Measurements from ENCODE around the gene RWDD2A. TPM values are rescaled to one million over a fixed set of nuclear protein-coding genes. Genes with fewer than 3 reads are reported as not detected.

RWDD2A gene
- 3.0 and 4.2 TPM in 2 replicates for total RNA-seq

DNA sequence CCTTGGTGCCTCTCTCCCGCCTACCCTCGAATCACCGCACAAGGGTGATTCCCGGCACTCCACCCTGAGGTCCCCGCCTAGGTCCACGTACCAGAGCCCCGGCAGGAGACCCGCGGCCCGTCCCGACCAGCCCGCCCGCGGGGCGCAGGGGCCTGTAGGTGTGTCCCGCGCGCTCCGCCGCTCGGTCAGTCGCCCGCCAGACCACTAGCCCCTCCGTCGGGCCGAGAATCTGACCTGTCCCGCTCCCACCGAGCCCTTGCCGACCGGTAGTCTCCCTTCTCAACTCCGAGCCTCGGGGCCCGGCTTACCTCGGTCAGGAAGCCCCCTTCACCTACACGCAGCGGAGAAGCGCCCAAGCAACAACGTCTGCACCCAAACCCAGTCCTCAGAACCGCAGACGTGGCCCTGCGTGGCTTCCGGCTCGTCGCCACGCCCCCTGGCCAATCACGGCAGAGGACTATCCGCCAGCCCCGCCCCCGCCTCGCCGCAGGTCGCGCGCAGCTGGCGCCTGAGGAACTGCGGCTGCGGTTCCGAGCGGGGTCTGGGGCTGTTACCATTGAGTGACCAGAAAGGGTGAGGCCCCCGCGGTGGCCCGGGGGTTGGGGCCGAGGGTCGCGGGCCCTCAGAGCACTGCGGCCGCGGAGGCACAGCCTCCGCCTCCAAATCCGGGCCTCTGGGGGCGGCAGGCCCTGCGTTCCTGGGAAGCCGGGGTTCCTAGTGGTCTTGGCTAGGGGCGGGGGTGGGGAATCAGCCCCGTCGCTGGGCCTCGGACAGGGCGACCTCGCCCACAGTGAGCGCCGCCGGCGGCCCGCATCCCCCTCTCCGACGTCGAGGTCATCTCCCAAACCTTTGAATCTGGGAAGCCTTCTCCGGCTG is at the start of gene RWDD2A, which contains the start of gene PGM3:
TSS of gene RWDD2A (plus strand) at position 487 of the 876 bp plus-strand sequence. CDS start 1,095 bp downstream, outside the sequence.
TSS of gene PGM3 (minus strand) at position 395 of the 876 bp plus-strand sequence. CDS start 2,253 bp downstream, outside the sequence.

Other genes starting within 250 kb of the RWDD2A start
- 3.8 and 6.5 TPM in 2 replicates for gene UBE3D, start 127.5 kb upstream of the RWDD2A start, total RNA-seq
- gene DOP1A, start 125.7 kb upstream of the RWDD2A start, total RNA-seq, result 14.6 and 18.9 TPM in 2 replicates
- gene PGM3, start 92 bp upstream of the RWDD2A start, total RNA-seq, result 46.3 and 48.0 TPM in 2 replicates
- gene ME1, start 237.7 kb downstream of the RWDD2A start, total RNA-seq, result 14.6 and 15.5 TPM in 2 replicates